Stimulated activated CD8-positive, alpha-beta memory T cell treated with anti-CD3 and anti-CD28 coated beads, Interleukin-15, amount 100 ng/mL, for 48 hours (primary cell): Measurements from ENCODE around the gene BAZ2A.
"Not testable (repeated sequence)": the region's sequence is repeated elsewhere in the genome, so short reads cannot be mapped to it uniquely, and the experiment has no call there.

Experiments
- DNase-seq, 2 donors: peaks; one replicate each; pipeline ENCODE4 v3.0.0-alpha.2; 2020; ENCODE audit warnings: low read depth in 2 of 2

Gene BAZ2A

DNA sequence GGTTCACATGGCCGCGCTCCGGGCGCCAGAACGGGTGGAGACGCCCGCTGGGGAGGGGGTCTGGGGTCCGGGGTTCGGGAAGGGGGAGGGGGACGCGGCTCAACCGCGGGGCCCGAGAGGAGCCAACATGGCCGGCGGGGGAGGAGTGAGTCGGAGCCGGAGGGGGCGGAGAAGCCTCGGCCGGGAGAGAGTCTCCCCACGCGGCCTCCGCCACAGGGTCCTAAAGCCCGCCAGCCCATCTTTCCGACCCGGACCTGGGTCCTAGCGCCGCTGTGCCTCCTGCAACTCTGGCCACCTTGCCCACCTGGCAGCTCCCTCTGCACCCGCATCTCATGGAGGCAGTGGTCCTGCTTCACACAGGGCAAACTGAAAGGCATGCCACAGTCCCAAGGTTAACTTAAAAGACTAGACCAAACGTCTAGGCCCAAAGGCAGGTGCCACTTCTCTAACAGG is at the start of gene BAZ2A:
TSS of gene BAZ2A (minus strand) at position 147 of the 453 bp plus-strand sequence. CDS start 12,796 bp downstream, outside the sequence.
- DNase-seq, result peak; percentile 79 to 86

GRCh38 chr12:56678852-56679251 is 48.7 kb upstream of the BAZ2A start:
- no peak for DNase-seq

DNA sequence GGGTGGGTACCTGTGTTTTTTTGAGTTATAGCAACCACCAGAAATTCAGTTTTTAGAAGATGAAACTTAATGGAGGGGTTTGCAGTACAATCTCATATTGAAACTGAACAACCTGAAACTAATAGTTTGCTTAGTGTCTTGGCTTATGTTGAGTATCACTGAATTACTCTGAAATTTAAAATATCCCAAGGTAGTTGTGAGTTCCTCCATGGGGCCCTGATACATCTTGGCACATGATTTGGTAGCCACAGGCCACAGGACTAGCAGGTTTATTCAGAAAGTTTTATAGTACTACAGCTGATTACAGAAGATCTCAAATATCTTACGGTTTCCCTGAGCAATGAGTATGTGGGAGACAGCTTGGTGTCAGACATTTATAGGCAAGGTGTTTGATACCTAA is 47.6 kb upstream of the BAZ2A start:
- DNase-seq, result no peak

DNA sequence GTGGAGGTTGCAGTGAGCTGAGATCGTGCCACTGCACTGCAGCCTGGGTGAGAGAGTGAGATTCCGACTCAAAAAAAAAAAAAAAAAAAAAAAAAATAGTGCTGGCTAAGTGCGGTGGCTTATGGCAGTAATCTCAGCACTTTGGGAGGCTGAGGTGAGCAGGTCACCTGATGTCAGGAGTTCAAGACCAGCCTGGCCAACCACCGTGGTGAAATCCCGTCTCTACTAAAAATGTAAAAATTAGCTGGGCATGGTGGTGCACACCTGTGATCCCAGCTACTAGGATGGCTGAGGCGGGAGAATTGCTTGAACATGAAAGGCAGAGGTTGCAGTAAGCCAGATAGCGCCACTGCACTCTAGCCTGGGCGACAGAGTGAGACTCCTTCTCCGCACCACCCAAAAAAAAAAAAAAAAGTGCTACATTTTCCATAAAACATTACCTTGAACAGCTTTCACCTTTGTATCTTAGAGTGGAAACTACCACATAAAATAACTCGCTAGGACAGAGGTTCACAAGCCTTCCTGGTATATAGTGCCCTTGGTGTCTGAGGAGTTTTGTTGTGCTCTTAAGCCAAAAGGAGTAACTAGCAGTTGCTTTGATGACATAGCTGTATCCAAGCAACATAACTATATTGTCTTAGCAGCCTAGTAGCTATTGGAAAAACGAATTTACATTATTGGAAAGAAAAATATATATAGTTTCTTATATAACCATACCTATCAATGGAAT is 46.9 kb upstream of the BAZ2A start:
- no peak for DNase-seq

GRCh38 chr12:56671608-56672007 is 41.5 kb upstream of the BAZ2A start:
- DNase-seq, result no peak

GRCh38 chr12:56670836-56671235 is 40.7 kb upstream of the BAZ2A start:
- DNase-seq, result no peak

DNA sequence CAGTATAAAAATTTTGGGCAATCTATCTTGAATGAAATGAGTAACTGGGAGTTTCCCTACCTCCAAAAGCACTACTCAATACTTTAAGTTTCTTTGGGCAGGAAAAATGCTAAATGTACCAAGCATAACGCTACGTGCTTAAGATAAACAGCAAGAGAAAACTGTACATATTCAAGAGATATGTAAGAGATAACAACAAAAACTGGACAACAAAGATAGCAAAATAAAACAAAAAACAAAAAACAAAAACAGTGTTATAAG is 38.0 kb upstream of the BAZ2A start:
- no peak for DNase-seq

DNA sequence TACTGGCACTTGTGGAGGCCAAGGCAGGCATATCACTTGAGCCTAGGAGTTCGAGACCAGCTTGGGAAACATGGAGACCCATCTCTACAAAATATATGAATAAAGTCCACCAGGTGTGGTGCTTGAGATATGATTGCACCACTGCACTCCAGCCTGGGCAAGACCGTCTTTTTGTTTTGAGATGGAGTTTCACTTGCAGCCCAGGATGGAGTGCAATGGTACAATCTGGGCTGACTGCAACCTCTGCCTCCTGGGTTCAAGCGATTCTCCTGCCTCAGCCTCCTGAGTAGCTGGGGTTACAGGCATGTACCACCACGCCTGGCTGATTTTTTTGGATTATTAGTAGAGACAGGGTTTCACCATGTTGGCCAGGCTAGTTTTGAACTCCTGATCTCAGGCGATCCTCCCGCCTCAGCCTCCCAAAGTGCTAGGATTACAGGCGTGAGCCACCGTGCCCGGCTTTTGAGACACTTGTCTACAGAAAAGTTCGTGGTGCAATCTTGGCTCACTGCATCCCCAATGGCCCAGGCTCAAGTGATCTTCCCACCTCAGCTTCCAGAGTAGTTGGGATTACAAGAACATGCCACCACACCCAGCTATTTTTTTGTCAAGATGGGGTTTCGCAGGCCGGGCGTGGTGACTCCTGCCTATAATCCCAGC is 32.0 kb upstream of the BAZ2A start:
- DNase-seq, result no peak

GRCh38 chr12:56661560-56661959 is 31.4 kb upstream of the BAZ2A start:
- DNase-seq, result no peak

GRCh38 chr12:56658921-56659320 is 28.8 kb upstream of the BAZ2A start:
- DNase-seq, result no peak

DNA sequence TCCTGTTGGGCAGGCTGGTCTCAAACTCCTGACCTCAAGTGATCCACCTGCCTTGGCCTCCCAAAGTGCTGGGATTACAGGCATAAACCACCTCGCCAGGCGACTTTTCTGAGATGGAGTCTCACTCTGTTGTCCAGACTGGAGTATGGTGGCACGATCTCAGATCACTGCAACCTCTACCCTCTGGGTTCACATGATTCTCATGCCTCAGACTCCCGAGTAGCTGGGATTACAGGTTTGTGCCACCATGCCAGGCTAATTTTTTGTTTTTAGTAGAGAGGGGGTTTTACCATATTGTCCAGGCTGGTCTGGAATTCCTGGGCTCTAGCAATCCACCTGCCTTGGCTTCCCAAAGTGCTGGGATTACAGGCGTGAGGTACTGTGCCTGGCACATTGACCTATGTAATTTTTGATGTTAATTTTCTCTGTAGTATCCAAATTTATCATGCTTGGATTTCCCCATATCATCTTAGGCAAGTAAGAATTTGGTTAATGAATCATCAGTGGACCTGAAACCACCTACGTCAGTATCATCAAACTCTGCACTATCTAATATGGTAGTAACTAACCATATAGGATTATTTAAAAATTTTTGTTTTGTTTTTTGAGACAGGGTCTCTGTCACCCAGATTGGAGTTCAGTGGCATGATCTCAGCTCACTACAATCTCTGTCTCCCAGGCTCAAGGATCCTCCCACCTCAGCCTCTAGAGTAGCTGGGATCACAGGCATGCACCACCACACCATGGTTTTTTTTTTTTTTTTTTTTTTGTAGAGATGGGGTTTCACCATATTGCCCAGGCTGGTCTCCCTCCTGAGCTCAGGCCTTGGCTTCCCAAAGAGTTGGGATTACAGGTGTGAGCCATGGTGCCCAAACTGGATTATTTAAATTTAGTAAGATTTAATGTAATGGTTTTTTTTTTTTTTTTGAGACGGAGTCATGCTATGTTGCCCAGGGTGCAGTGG is 27.6 kb upstream of the BAZ2A start:
- DNase-seq, result no peak

DNA sequence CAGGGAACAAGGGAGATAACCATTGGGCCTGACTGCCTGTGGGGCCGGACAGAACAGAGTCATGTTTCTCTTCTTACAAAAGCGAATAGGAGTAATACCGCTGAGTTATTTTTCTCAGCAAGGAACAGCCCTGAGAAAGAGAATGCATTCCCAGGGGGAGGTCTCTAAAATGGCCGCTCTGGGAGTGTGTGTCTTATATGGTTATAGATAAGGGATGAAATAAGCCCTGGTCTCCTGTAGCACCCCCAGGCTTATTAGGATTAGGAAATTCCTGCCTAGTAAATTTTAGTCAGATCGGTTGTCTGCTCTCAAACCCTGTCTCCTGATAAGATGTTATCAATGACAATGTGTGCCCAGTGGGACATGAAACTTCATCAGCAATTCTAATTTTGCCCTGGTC is 23.7 kb upstream of the BAZ2A start:
- DNase-seq, result not testable (repeated sequence)

DNA sequence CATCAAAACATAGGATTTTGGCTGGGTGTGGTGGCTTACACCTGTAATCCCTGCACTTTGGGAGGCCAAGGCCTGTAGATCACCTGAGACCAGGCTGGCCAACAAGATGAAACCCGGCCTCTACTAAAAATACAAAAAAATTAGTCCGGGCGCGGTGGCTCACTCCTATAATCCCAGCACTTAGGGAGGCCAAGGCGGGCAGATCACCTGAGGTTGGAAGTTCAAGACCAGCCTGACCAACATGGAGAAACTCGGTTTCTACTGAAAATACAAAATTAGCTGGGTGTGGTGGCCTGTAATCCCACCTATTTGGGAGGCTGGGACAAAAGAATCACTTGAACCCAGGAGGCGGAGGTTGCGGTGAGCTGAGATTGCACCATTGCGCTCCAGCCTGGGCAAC is 17.9 kb upstream of the BAZ2A start:
- not testable (repeated sequence) for DNase-seq

DNA sequence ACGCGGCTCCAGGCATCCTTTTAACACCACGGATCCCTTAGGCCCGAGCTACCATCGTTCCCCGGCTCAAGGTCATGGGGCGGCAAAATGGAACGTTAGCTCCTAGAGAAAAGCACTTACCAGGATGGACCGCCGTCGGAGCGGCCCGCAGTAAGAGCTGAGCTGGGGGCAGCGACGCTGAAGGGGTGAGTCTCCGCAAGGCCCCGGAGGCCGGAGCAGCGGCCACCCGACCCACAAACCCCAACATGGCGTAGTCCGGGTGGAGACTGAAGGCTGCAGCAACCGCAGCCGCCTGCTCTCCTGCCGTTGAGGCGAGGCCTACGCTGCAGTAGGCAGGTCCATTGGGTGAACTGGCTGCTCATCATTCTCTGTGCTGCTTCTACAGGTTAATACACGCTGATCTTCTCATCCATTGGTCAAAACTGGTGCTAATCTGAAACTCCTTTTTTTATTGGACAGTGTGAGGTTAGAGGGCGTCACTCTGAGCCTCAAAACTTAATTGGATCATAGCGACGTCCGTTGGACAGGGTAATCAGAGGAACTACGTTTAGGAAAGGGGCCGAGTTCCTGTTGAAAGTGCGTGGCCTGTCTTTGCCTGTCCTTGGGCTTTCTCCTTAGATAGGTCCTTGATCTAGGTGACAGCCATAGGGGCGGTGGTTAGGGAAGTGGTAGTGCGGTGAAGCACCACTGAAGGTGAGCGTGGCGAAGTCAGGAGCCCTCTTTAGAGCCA is 15.8 kb upstream of the BAZ2A start, which contains the start of gene ATP5F1B:
TSS of gene ATP5F1B (minus strand) at position 268 of the 730 bp plus-strand sequence. CDS start at position 247, 21 bp downstream.
- DNase-seq, result peak; percentile 89 to 90

GRCh38 chr12:56645201-56645716 is 15.1 kb upstream of the BAZ2A start:
- DNase-seq, result no peak

DNA sequence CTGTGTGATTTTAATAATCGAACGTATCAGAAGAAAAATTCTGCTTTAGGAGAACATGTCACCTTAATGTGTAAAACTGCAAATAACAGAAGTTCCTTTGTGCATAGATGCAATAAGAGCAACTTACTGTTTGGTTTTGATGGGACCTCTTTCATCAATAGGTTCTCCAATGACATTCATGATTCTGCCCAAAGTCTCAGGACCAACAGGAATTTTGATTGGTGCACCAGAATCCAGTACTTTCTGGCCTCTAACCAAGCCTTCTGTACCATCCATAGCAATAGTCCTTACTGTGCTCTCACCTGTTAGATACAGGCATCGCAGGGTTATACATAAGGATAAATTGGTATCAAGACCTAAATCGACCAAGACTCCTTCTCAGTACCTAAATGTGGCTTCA is 14.5 kb upstream of the BAZ2A start:
- DNase-seq, result no peak

- DNase-seq, result no peak
Observed at GRCh38 chr12:56641219-56641618, 11.1 kb upstream of the BAZ2A start.

DNA sequence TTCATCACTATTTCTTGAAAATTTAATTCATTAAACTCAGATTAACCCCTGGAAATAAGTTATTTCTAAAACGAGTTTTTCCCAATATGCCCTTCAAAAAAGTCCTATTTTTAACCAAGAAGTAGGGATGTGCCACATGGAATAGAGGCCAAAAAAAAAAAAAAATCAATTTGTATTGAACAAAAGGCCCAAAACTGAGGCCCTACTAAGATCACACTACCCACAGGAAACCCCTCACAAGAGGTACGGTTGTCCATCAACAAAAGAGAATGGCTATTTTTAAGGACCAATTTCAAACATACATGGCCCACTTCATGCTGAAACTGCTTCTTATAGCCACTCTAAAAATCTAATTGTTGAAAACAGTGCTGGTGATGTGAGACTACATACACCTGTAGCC is 7.5 kb upstream of the BAZ2A start:
- no peak for DNase-seq

- peak; percentile 89 to 91 for DNase-seq
Observed at GRCh38 chr12:56636675-56637540, 6.8 kb upstream of the BAZ2A start.
